Measurements from ENCODE around the gene EFCAB12.

The EFCAB12 gene

DNA sequence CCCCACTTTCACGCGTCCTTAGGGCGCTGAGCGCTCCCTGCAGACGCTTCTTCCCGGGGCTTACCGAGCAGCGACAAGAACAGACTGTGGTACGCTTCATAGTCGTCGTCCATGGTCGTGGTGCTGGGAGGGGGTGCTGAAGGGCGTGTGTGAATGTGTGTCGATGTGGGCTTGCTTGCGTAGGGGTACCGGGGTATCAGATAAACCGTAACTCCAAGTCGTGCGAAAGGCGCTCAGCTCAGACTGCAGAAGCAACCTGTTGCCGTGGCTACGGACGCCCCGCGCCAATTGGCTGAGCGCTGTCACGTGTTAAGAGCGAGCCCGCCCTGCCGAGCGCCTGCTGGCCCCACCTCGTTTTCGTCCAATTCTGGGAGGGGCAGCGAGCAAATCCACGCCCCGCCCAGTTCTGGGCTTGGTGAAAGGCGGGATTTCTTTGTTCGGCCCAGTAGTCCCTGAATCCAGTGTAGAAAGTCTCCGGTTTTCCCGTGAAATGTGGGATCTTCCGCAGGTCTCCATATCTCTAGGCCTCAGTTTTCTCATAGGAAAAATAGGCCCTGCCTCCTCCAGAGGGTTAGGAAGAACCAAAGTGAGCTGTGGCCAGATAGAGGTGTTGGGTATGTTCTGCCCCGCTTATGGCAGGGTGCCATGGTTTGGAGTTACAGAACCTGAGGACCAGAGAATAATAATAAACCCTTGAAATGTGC, at the start of gene EFCAB12:
EFCAB12 (minus strand) TSS at position 261 of the 704 bp plus-strand sequence; CDS start at position 113, 148 bp downstream.
- DNase-seq = peak; percentile 93

- DNase-seq = no peak
Measured at GRCh38 chr3:129476586-129476985, 48.1 kb upstream of the EFCAB12 start.

GRCh38 chr3:129475863-129476262, 47.4 kb upstream of the EFCAB12 start:
- no peak for DNase-seq

- DNase-seq = no peak
Measured at GRCh38 chr3:129474984-129475804, 46.8 kb upstream of the EFCAB12 start.

- DNase-seq = no peak
Measured at GRCh38 chr3:129473769-129474152, 45.3 kb upstream of the EFCAB12 start.

DNA sequence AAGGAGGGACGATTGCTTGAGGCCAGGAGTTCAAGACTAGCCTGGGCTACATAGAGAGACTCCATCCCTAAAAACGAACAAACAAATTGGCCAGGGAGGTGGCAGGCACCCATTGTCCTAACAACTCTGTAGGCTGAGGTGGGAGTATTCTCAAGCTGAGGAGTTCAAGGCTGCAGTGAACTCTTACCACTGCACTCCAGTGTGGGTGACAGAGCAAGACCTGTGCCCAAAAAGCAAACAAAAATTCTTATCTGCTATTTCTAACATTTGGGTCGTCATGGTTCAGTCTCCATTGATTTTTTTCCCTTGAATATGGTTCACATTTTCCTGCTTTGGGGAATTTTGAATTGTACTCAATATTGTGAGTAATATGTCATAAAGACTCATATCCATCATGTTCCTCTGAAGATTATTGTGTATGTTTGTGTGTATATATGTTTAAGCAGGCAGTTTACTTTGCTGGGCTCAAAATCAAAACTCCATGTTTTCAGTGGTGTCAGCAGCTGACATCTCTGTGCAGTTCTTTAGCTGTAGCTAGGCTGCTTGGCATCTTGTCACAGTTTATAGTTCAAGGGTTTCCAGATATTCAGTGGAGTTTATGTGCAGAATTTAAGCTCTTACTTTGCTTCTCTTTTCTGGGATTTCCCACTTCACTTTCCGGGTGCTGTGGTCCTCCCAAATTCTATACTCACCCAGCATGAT, 44.8 kb upstream of the EFCAB12 start:
- no peak for DNase-seq

- DNase-seq = no peak
Measured at GRCh38 chr3:129470861-129471260, 42.4 kb upstream of the EFCAB12 start.

- no peak for DNase-seq
Measured at GRCh38 chr3:129469026-129469425, 40.6 kb upstream of the EFCAB12 start.

DNA sequence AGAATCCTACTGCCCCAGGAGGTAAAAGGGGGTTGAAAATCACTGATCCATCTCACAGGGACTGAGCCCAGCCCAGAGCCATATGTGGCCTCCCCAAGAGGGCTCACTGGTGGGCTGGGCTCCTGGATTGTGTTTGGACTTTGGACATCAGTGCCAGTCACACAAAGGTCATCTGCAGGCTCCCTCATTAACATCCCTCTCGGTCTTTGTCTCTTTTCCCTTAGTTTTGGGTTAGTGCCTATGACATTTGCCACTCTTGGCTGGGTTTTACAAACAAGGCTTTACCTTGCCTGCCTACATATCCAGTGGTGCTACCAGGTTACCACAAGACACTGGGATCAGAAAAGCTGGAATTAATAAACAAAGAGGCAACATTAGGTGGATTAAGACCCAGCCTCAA, 39.5 kb upstream of the EFCAB12 start:
- no peak for DNase-seq

- no peak for DNase-seq
Measured at GRCh38 chr3:129463716-129464115, 35.3 kb upstream of the EFCAB12 start.

DNA sequence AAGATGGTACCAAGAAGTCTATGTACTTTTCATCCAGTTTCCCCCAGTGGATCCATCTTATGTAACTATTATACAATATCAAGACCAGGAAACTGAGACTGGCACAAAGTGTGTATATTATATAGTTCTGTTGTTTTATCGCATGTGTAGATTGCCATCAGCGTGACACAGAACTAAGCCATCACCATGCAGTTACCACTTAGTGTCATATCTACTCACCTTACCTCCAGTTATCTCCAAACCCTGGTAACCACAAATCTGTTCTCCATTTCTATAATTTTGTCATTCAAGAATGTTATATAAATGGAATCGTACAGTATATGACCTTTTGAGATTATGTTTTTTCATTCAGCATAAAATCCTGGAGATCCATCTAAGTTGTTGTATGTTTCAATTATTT, 34.7 kb upstream of the EFCAB12 start:
- DNase-seq = no peak

GRCh38 chr3:129462361-129462968, 34.0 kb upstream of the EFCAB12 start:
- DNase-seq = no peak

GRCh38 chr3:129461461-129462146, 33.2 kb upstream of the EFCAB12 start:
- DNase-seq = no peak

DNA sequence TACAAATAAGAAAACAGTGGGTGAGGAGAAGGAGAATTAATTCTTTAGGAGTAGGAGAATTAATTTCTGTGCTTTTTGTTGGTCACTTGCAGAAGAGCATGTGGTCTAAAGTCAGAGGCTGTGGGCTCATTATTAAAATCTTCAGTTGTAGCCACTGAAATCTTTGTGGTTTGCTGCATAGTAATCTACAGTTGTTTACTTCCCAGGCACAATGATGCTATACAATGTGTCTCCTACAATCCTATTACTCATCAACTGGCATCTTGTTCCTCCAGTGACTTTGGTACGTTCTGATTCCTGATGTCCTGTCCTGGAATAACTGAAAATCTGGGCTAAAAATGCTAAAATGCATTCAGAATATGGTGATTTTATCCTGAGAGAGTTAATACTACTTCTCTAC, 32.6 kb upstream of the EFCAB12 start:
- DNase-seq = no peak

DNA sequence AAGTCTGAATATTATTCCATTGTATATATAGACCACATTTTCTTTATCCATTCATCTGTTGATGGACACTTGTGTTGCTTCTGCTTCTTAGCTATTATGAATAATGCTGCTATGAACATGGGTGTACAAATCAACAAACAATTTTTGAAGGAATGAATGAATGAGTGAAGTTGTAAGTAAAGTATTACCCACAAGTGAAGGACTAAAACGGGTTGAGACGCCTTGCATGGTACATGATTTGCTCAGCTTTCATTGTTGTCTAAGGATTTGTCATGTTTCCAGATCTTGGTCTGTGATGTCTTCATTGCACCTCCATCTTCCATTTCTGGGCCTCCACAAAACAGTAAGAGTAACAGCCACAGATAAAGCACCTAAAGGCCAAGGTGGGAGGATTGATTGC, 32.1 kb upstream of the EFCAB12 start:
- no peak for DNase-seq

- no peak for DNase-seq
Measured at GRCh38 chr3:129460155-129460554, 31.7 kb upstream of the EFCAB12 start.

DNA sequence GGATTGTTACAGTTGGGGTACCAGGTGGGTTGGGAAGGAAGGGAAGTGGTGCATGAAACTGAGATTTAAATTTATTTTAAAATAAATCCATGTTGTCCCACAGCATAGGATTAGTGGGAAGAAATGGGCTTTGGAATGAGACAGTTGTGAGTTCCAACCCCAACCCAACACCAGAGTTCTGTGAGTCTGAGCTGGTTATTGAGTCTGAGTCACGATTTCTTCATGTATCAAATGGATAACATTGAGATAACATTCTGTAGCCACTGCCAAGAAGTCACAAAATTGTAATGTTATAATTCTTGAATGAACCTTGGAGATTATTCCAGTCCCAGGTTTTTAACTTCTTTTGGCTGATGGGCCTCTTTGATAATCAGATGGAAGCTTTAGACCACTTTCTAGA, 25.3 kb upstream of the EFCAB12 start:
- DNase-seq = no peak

- no peak for DNase-seq
Measured at GRCh38 chr3:129449279-129450115, 21.1 kb upstream of the EFCAB12 start.

- no peak for DNase-seq
Measured at GRCh38 chr3:129448186-129448895, 19.9 kb upstream of the EFCAB12 start.

DNA sequence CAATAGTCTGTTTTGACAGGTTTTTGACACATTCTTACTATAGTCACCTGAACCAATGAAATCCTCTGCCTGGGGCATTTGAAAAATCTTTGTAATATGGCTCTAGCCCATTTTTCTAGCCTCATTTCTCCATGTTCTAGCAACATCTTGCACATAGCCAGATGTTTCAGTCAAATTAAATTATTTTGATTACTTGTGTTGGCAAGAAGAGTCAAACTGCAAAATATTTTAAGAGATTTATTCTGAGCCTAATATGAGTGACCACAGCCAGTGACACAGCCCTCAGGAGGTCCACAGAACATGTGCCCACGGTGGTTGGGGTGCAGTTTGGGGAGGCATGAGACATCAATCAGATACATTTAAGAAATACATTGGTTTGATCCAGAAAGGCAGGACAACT, 18.5 kb upstream of the EFCAB12 start:
- no peak for DNase-seq

- DNase-seq = peak; percentile 30
Measured at GRCh38 chr3:129445471-129445870, 17.0 kb upstream of the EFCAB12 start.

Measured in NCI-H69 (cell line).